Fibroblast of upper back skin (primary cell): ENCODE results near the gene LDHD.

Experiments
- DNase-seq: peaks from one replicate; pipeline ENCODE4 v3.0.0-alpha.2; 2013

LDHD gene

GRCh38 chr16:75079346-75079926 lies 37.1 kb downstream of the LDHD start:
- DNase-seq, result no peak

DNA sequence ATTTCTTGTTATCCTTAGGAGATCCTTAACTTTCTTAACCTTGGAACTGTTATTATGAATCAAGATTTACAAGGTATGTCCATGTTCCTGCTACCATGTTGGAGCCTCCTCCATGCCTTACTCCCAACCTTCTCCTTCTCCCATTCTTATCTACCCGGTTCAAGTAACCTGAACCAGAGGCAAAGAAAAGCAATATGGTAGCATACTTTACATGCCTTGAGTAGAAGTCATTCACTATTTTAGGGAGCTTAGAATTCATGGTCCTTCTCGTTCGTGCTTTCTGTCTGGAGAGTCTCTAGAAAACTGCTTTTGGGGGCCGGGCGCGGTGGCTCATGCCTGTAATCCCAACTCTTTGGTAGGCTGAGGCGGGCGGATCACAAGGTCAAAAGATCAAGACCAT lies 37.7 kb downstream of the LDHD start:
- DNase-seq, result no peak

GRCh38 chr16:75075688-75076268 lies 40.8 kb downstream of the LDHD start:
- no peak for DNase-seq

DNA sequence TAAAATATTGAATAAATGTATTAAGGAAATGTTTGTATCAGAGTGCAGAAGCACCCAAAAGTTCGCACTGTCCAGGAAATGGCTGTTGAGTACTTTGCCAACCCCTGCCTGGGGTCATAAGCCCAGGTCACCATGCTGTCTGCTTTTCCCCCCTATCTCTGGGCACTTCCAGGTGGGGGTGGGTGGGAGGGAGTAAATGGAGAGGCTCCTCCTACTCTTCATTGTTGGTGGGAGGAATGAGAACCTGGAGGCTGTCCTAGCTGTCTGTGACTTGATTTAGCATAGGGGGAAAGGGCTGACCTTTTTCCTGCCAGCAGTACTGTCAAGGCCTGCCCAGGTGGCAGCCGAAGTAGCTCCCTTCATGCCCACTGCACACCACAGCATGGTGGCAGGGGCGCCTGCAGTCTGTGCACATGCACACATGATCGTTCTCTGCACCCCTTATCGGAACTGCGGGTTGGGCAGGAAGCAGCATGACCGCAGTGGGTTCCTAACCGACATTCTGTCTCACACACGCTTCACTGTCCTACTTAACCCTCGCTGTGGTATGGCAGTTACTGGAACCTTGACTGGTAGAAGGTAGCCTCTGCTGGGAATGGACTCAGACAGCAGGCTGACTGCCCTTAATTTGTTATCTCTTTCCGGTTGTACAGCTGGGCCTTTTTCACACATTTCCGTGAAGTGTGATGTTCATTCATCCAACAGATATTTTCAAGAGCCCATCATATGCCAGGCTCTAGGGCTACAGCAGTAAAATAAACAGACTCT lies 41.5 kb downstream of the LDHD start:
- DNase-seq, result no peak

DNA sequence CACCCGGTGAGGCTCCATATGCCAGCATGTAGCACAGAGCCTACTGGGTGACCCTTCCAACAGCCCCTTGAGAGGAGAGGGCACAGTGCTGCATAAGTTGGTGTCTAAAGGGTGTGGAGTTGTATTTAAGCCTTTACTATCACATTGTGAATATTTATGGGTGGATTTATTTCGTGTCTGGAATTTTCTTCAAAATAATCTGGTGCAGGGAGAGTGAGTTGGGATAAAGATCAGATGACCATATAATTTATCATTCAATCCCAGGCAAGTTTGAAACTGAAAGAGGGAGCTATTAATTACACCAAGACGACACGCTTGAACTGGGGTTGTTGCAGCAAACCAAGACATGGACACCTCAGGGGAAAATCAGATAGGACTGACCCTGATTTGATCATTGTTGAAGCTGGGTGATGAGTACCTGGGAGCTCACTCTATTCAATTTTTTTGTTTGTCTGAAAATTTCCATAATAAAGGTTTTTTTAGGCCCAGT lies 42.2 kb downstream of the LDHD start:
- no peak for DNase-seq

GRCh38 chr16:75073545-75074303 lies 42.9 kb downstream of the LDHD start:
- peak; percentile 37 for DNase-seq

DNA sequence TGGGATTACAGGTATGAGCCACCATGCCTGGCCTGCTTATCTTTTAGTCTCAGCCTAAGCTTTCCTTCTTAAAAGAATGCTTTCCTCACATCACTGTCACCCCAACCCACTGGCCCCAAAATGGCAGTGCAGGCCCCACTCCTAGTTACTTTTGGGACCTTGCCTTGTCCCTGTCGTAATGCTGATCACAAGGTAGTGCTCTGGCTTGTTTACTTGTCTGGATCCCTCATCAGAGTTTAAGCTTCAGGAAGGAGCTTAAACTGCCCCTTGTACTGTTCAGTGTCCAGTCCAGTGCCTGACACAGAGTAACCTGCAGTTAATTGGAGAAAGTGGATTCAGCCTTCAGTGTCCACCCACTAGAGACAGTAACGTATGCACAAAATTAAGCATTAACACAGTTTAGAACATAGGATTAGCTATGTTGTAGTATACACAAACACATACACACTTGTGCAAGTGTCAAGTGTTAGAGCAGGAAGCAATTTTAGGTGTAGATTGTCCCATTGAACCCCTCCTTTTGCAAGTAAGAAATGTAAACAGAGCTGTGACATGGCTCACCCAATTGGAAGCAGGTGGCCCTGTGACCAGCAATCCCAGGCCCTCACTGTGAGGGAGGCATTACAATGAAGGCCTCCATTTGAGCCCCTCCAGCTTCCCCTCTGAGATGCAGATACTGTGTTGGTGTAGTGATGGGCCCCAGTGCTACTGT lies 44.2 kb downstream of the LDHD start:
- no peak for DNase-seq

- DNase-seq, result no peak
Observed at GRCh38 chr16:75071621-75072020, 45.0 kb downstream of the LDHD start.

DNA sequence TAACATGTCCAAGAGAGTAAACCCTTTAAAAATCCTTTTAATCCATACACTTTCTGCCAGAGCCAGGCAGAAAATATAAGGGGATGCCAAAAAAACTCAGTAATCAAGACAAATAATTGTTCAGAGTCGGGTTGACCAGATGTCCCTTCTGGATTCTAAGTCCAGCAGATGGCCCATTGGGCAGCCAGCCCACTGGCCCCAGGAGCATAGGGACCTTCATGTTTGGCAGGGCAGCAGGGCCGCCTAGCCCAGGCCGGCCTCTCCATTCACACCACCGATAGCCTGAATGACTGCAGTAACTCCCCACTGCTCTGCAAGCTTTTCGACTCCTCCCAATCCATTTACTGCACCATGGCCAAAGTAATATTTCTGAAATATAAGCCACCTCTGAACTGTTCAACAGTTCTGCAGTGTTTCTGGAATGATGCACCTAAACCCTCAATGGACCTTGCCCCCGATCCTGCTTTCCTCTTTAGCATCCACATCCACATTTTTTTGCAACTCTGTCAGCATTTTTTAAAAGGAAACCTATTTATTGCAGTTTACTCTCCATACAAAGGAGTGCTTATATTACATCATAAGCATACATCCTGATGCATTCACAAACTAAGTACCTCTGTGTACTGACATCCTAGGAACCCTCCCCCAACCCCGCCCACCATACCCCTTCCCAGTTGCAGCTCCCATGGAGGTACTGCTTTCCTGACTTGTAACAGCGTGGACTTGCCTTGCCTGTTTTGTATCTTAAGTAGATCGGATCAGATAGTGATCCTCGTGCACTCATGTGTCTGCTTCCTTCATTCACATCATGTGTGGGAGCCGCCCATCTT lies 46.4 kb downstream of the LDHD start:
- no peak for DNase-seq

GRCh38 chr16:75068085-75069031 lies 48.2 kb downstream of the LDHD start:
- no peak for DNase-seq

- DNase-seq, result no peak
Observed at GRCh38 chr16:75066861-75067447, 49.6 kb downstream of the LDHD start.

- no peak for DNase-seq
Observed at GRCh38 chr16:75065521-75066149, 50.9 kb downstream of the LDHD start.

- no peak for DNase-seq
Observed at GRCh38 chr16:75065149-75065505, 51.5 kb downstream of the LDHD start.

DNA sequence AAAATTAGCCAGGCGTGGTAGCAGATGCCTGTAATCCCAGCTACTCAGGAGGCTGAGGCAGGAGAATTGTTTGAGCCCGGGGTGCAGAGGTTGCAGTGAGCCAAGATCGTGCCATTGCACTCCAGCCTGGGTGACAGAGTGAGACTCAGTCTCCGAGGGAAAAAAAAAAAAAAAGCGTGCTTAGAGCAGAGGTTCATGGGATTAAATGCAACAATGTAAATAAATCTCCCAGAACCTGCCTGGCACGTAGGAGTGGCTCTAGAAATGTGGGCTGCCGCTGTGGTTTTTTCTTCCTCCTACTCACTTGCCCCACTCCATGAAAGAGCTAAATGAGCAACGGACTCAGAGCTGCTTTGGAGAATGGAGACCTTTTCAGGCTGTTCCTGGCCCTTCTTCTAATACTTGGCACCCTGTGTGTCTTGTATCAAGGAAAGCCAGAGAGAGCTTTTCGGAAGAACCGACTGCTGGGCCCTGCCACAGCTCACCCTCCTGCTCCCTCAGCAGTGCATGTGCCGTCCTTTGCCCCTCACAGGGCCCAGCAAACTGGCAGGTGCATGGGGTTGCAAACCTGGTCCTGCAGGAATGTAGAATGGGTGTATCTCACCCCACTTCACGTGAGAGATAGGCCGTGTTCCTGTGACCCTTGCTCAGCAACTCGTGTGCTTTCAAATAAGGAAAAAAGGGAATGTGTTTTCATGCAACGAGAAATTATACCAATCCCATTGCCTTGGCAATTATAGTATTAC lies 52.0 kb downstream of the LDHD start:
- DNase-seq, result no peak

- DNase-seq, result no peak
Observed at GRCh38 chr16:75063549-75064088, 53.0 kb downstream of the LDHD start.

DNA sequence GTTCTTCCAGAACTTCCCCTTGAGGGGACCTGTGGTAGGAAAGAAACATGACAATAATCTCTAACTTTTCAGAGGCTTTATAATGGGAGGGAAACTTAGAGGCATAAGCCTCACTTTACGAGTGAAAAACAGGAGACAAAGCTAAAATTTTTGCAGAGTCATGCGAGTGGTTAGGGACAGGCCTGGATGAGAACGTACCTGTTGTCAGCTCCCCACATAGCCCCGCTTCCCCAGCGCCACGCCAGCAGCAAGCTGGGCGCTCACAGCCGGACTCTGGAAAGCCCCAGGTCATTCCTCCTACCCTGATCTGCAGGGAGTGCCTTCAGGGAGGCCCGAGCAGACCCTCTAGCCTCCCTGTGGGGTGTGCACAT lies 53.6 kb downstream of the LDHD start:
- no peak for DNase-seq

GRCh38 chr16:75062135-75062975 lies 54.2 kb downstream of the LDHD start:
- DNase-seq, result no peak
